GM18519 (cell line): ENCODE data around the gene TMEM222.

Experiments
- ATAC-seq: cut with Tn5 transposase; IDR thresholded peaks from one replicate; pipeline ENCODE4 v1.9.1; 2021; ENCODE audit warnings: mild to moderate bottlenecking, moderate library complexity; ENCODE audit not compliant: unreplicated experiment, low FRiP score

The TMEM222 gene

GRCh38 chr1:27357281-27358037 lies 35.5 kb downstream of the TMEM222 start:
- ATAC-seq: no peak

- ATAC-seq: no peak
Measured at GRCh38 chr1:27358038-27358927, 36.3 kb downstream of the TMEM222 start.

GRCh38 chr1:27358928-27359313 lies 37.0 kb downstream of the TMEM222 start:
- ATAC-seq: no peak

GRCh38 chr1:27359822-27360158 lies 37.8 kb downstream of the TMEM222 start:
- no peak for ATAC-seq

GRCh38 chr1:27360159-27361043 lies 38.4 kb downstream of the TMEM222 start:
- no peak for ATAC-seq

- no peak for ATAC-seq
Measured at GRCh38 chr1:27361044-27361402, 39.1 kb downstream of the TMEM222 start.

- ATAC-seq: no peak
Measured at GRCh38 chr1:27361553-27361952, 39.6 kb downstream of the TMEM222 start.

- no peak for ATAC-seq
Measured at GRCh38 chr1:27363766-27364695, 42.1 kb downstream of the TMEM222 start.

- ATAC-seq: no peak
Measured at GRCh38 chr1:27364696-27365371, 42.9 kb downstream of the TMEM222 start.

GRCh38 chr1:27365372-27366112 lies 43.6 kb downstream of the TMEM222 start:
- no peak for ATAC-seq

GRCh38 chr1:27366113-27366410 lies 44.1 kb downstream of the TMEM222 start:
- no peak for ATAC-seq

GRCh38 chr1:27366411-27367159 lies 44.6 kb downstream of the TMEM222 start, which contains the start of gene MAP3K6:
Gene MAP3K6 (minus strand): TSS chr1:27366961. CDS start chr1:27366597, 364 bp downstream.
- ATAC-seq: no peak

- no peak for ATAC-seq
Measured at GRCh38 chr1:27367160-27367650, 45.2 kb downstream of the TMEM222 start.

GRCh38 chr1:27368869-27369582 lies 47.1 kb downstream of the TMEM222 start:
- no peak for ATAC-seq

GRCh38 chr1:27372022-27372807 lies 50.3 kb downstream of the TMEM222 start:
- ATAC-seq: no peak
